Neural cell (in vitro differentiated cells): Measurements from ENCODE around the gene C1QC.
"Not testable (repeated sequence)": the region's sequence is repeated elsewhere in the genome, so short reads cannot be mapped to it uniquely, and the experiment has no call there.

Experiments used
- CTCF ChIP-seq: fragments of 450-650 bp; IDR thresholded peaks from 2 replicates; pipeline ENCODE4 v1.5.1; 2014; ENCODE audit warnings: antibody characterized with exemption, mild to moderate bottlenecking, moderate library complexity; ENCODE audit not compliant: poor library complexity, severe bottlenecking
- EP300 ChIP-seq: fragments of 450-650 bp; conservative IDR thresholded peaks from 2 replicates; pipeline ENCODE4 v1.6.1; 2014; ENCODE audit warnings: antibody characterized with exemption, mild to moderate bottlenecking, moderate library complexity; ENCODE audit not compliant: poor library complexity, severe bottlenecking
- EZH2 ChIP-seq: fragments of 200-600, 300-800 bp; shearing (Covaris generic), sonication (generic); IDR thresholded peaks from 2 replicates; pipeline ENCODE4 v1.6.1; 2014; ENCODE audit warnings: antibody characterized with exemption, low read length, borderline replicate concordance, mild to moderate bottlenecking; ENCODE audit not compliant: insufficient read depth, poor library complexity, severe bottlenecking
- MXI1 ChIP-seq: fragments of 450-650 bp; conservative IDR thresholded peaks from 2 replicates; pipeline ENCODE4 v1.6.1; 2014; ENCODE audit warnings: antibody characterized with exemption, mild to moderate bottlenecking; ENCODE audit not compliant: poor library complexity, severe bottlenecking
- POLR2AphosphoS5 ChIP-seq: IDR thresholded peaks from 2 replicates; pipeline ENCODE4 v1.6.1; 2012
- RAD21 ChIP-seq: fragments of 450-650 bp; conservative IDR thresholded peaks from 2 replicates; pipeline ENCODE4 v1.6.1; 2014; ENCODE audit warnings: antibody characterized with exemption, mild to moderate bottlenecking, moderate library complexity
- SMC3 ChIP-seq: fragments of 450-650 bp; conservative IDR thresholded peaks from 2 replicates; pipeline ENCODE4 v1.6.1; 2014; ENCODE audit warnings: antibody characterized with exemption, mild to moderate bottlenecking, moderate library complexity; ENCODE audit not compliant: poor library complexity
- TAF1 ChIP-seq: IDR thresholded peaks from 2 replicates; pipeline ENCODE4 v1.6.1; 2012; ENCODE audit warnings: low read depth

- TF ChIP-seq POLR2AphosphoS5, CTCF, EZH2, MXI1, EP300, RAD21, SMC3, TAF1: not testable (repeated sequence)
Measured at GRCh38 chr1:22668840-22669239, 25.4 kb downstream of the C1QC start.
